HCT116 (cell line): ENCODE results near the gene IQCM. TPM values are rescaled to one million over a fixed set of nuclear protein-coding genes. Genes with fewer than 3 reads are reported as not detected.

Source experiments
- ATAC-seq: fragments of 200-7000 bp; cut with Tn5 transposase; 2 replicates; pipeline ENCODE4 v1.9.1; 2020; ENCODE audit warnings: mild to moderate bottlenecking, moderate library complexity
- BruUV-seq: library from RNA; stranded (reverse); fragments of 400-500 nt; replicated peaks from 2 replicates; lab custom pipeline; 2021; lab: Mats Ljungman, UMichigan
- CTCF ChIA-PET: fragments of 300-600 bp; sonication (Branson Sonifier 250); formaldehyde crosslinking; loops from one replicate; lab custom pipeline; 2021; ENCODE audit warnings: antibody characterized with exemption; lab: Charles Lee
- POLR2A ChIA-PET: fragments of 300-600, 350-600 bp; sonication (Branson Sonifier 250); formaldehyde crosslinking; loops from one replicate; lab custom pipeline; 2021; ENCODE audit warnings: antibody characterized with exemption; lab: Charles Lee
- RAD21 ChIA-PET, 2 experiments: fragments of 300-600 bp; sonication (Branson Sonifier 250); formaldehyde crosslinking; loops; one replicate each; lab custom pipeline; 2023; ENCODE audit warnings: low total read pairs in 2 of 2; ENCODE audit not compliant: uncharacterized antibody in 2 of 2, unreplicated experiment in 2 of 2, low non-redundant PET in 1 of 2; lab: Charles Lee
- DNase-seq: peaks from one replicate; pipeline ENCODE4 v3.0.0-alpha.2; 2010; ENCODE audit warnings: low read depth, low spot score
- H2AFZ ChIP-seq: fragments of 200-600 bp; shearing (Covaris generic), sonication (generic); 2 replicates; pipeline ENCODE4 v1.6.1; 2017; ENCODE audit warnings: low read depth, mixed run types, mixed read lengths, antibody characterized with exemption, low read length; ENCODE audit not compliant: poor library complexity, severe bottlenecking
- H3K27ac ChIP-seq: 2 replicates; pipeline ENCODE4 v1.5.1; 2012; ENCODE audit warnings: low read depth, low read length
- H3K27me3 ChIP-seq: fragments of 200-600 bp; sonication (generic); 2 replicates; pipeline ENCODE4 v1.6.1; 2016; ENCODE audit warnings: mixed run types, low read length, mixed read lengths; ENCODE audit not compliant: insufficient read depth
- H3K36me3 ChIP-seq, 2 experiments: fragments of 200-500 bp in 1 of 2; fragments of 200-600 bp in 1 of 2; sonication (Bioruptor generic) in 1 of 2; sonication (generic) in 1 of 2; 2 replicates each; pipeline versions ENCODE4 v1.5.1 to v1.6.1; 2014 to 2016; ENCODE audit warnings: low read length in 2 of 2, inconsistent platforms in 1 of 2, mixed read lengths in 1 of 2, mixed run types in 1 of 2; ENCODE audit not compliant: insufficient read depth in 2 of 2, control insufficient read depth in 1 of 2
- H3K4me1 ChIP-seq, 2 experiments: fragments of 200-600 bp in 1 of 2; sonication (generic) in 1 of 2; 2 replicates each; pipeline versions ENCODE4 v1.5.1 to v1.6.1; 2012 to 2017; ENCODE audit warnings: low read length in 2 of 2, inconsistent platforms in 1 of 2, mild to moderate bottlenecking in 1 of 2, mixed read lengths in 1 of 2, mixed run types in 1 of 2, moderate library complexity in 1 of 2; ENCODE audit not compliant: insufficient read depth in 2 of 2, control insufficient read depth in 1 of 2
- H3K4me2 ChIP-seq: fragments of 200-600 bp; sonication (generic); 2 replicates; pipeline ENCODE4 v1.6.1; 2017; ENCODE audit warnings: mixed run types, low read length, mixed read lengths
- H3K4me3 ChIP-seq, 2 experiments: fragments of 200-600 bp in 1 of 2; sonication (generic) in 1 of 2; replicated peaks in 1 of 2; 2 replicates each; pipeline ENCODE4 v1.5.1; 2011 to 2016; ENCODE audit warnings: low read length in 2 of 2, control low read depth in 1 of 2, low read depth in 1 of 2, mild to moderate bottlenecking in 1 of 2, mixed read lengths in 1 of 2, mixed run types in 1 of 2
- H3K79me2 ChIP-seq: fragments of 200-600 bp; sonication (generic); 2 replicates; pipeline ENCODE4 v1.6.1; 2017; ENCODE audit warnings: mild to moderate bottlenecking, mixed run types, low read length, moderate library complexity, mixed read lengths; ENCODE audit not compliant: insufficient read depth
- H3K9ac ChIP-seq: fragments of 200-600 bp; sonication (generic); 2 replicates; pipeline ENCODE4 v1.6.1; 2016; ENCODE audit warnings: low read length, mixed read lengths
- H3K9me2 ChIP-seq: fragments of 200-600 bp; sonication (generic), shearing (Covaris generic); 2 replicates; pipeline ENCODE4 v1.6.1; 2017; ENCODE audit warnings: mixed run types, mild to moderate bottlenecking, moderate library complexity; ENCODE audit not compliant: insufficient read depth
- H3K9me3 ChIP-seq, 2 experiments: fragments of 200-500 bp in 1 of 2; fragments of 200-600 bp in 1 of 2; sonication (Bioruptor generic) in 1 of 2; sonication (generic) in 1 of 2; 2 replicates each; pipeline ENCODE4 v1.6.1; 2014 to 2017; ENCODE audit warnings: low read length in 2 of 2, mixed read lengths in 2 of 2, inconsistent platforms in 1 of 2, low read depth in 1 of 2, mild to moderate bottlenecking in 1 of 2, mixed run types in 1 of 2, moderate library complexity in 1 of 2; ENCODE audit not compliant: control insufficient read depth in 1 of 2, insufficient read depth in 1 of 2
- H4K20me1 ChIP-seq: fragments of 200-600 bp; sonication (generic), shearing (Covaris generic); 2 replicates; pipeline ENCODE4 v1.6.1; 2017; ENCODE audit warnings: mixed run types, mild to moderate bottlenecking, moderate library complexity; ENCODE audit not compliant: insufficient read depth
- ATF3 ChIP-seq: IDR thresholded peaks from 2 replicates; pipeline ENCODE4 v1.6.1; 2012
- CBX3 ChIP-seq: IDR thresholded peaks from 2 replicates; pipeline ENCODE4 v1.6.1; 2012; ENCODE audit warnings: low read depth
- CEBPB ChIP-seq: IDR thresholded peaks from 2 replicates; pipeline ENCODE4 v1.6.1; 2012; ENCODE audit warnings: low read depth
- CTCF ChIP-seq, 3 experiments: fragments of 200-600 bp in 1 of 3; sonication (generic) in 1 of 3; IDR thresholded peaks in 2 of 3; conservative IDR thresholded peaks in 1 of 3; 2 replicates each; pipeline ENCODE4 v1.5.1; 2012 to 2017; ENCODE audit warnings: low read depth in 2 of 3, low read length in 2 of 3, antibody characterized with exemption in 1 of 3, borderline replicate concordance in 1 of 3, control low read depth in 1 of 3, mild to moderate bottlenecking in 1 of 3, mixed read lengths in 1 of 3, mixed run types in 1 of 3, moderate library complexity in 1 of 3; ENCODE audit not compliant: insufficient read depth in 1 of 3
- EGR1 ChIP-seq: IDR thresholded peaks from 2 replicates; pipeline ENCODE4 v1.6.1; 2012; ENCODE audit warnings: low read depth
- EZH2phosphoT487 ChIP-seq: fragments of 200-600 bp; IDR thresholded peaks from 2 replicates; pipeline ENCODE4 v1.6.1; 2018; ENCODE audit warnings: antibody characterized with exemption, borderline replicate concordance
- JUND ChIP-seq: IDR thresholded peaks from 2 replicates; pipeline ENCODE4 v1.6.1; 2012
- MAX ChIP-seq: IDR thresholded peaks from 2 replicates; pipeline ENCODE4 v1.6.1; 2012
- POLR2A ChIP-seq: IDR thresholded peaks from 2 replicates; pipeline ENCODE4 v1.7.0; 2011; ENCODE audit warnings: borderline replicate concordance; ENCODE audit not compliant: insufficient read depth, insufficient read length; ENCODE audit errors: extremely low read depth
- POLR2AphosphoS5 ChIP-seq: IDR thresholded peaks from 2 replicates; pipeline ENCODE4 v1.6.1; 2011; ENCODE audit warnings: mild to moderate bottlenecking, low read depth, low read length, moderate library complexity
- SIN3A ChIP-seq: IDR thresholded peaks from 2 replicates; pipeline ENCODE4 v1.6.1; 2012; ENCODE audit warnings: low read depth
- SP1 ChIP-seq: IDR thresholded peaks from 2 replicates; pipeline ENCODE4 v1.6.1; 2012; ENCODE audit warnings: low read depth
- SRF ChIP-seq: IDR thresholded peaks from 2 replicates; pipeline ENCODE4 v1.6.1; 2012; ENCODE audit warnings: low read depth
- TCF7L2 ChIP-seq: IDR thresholded peaks from 2 replicates; pipeline ENCODE4 v1.7.0; 2011; ENCODE audit warnings: borderline replicate concordance, inconsistent platforms; ENCODE audit not compliant: insufficient read depth, insufficient read length; ENCODE audit errors: extremely low read depth
- YY1 ChIP-seq: IDR thresholded peaks from 2 replicates; pipeline ENCODE4 v1.6.1; 2011; ENCODE audit warnings: low read length, low read depth, moderate library complexity, mild to moderate bottlenecking; ENCODE audit not compliant: insufficient replicate concordance; ENCODE audit errors: extremely low read depth
- ZFX ChIP-seq: fragments of 450-650 bp; IDR thresholded peaks from 2 replicates; pipeline ENCODE4 v1.6.1; 2017
- ZNF274 ChIP-seq: fragments of 200-500 bp; sonication (Bioruptor generic); IDR thresholded peaks from 2 replicates; pipeline ENCODE4 v1.6.1; 2014; ENCODE audit warnings: mild to moderate bottlenecking, low read depth, low read length, inconsistent platforms
- intact Hi-C: fragments of 100-400 bp; cut with micrococcal nuclease; formaldehyde crosslinking; loops from 2 replicates; pipeline ENCODE4 v1.10.0; 2022
- total RNA-seq: library from RNA; stranded (reverse); gene quantifications from one replicate; pipeline ENCODE4 v1.2.1, GENCODE V29; 2021; ENCODE audit not compliant: unreplicated experiment
- TF ChIP-seq, protein P1 (sequence below): IDR thresholded peaks from 2 replicates; pipeline ENCODE4 v1.6.1; 2011; ENCODE audit warnings: mild to moderate bottlenecking, low read length, moderate library complexity; ENCODE audit not compliant: insufficient replicate concordance; ENCODE audit errors: extremely low read depth

Gene IQCM
- total RNA-seq, 1 experiment from 2014 or later: 0.20 TPM

GRCh38 chr4:149605601-149606378 is 209.9 kb downstream of the IQCM start:
- intact Hi-C loops: no loop called here
- no peaks in the 10 kb centered on the region for H3K9me3 ChIP-seq
- BruUV-seq: no TSS peak
- no peaks in the 10 kb centered on the region for H3K9me2 ChIP-seq
- RAD21 ChIA-PET: no interaction called here
- POLR2A ChIA-PET: no interaction called here
- CTCF ChIA-PET: no interaction called here
- no peaks in the 10 kb centered on the region for H4K20me1 ChIP-seq
- no peaks in the 10 kb centered on the region for H3K79me2 ChIP-seq
- H3K36me3 ChIP-seq: no peaks in the 10 kb centered on the region
- ATAC-seq: no peak
- no peak for DNase-seq
- no peaks in the 10 kb centered on the region for H3K4me1 ChIP-seq
- H3K27me3 ChIP-seq: no peaks in the 10 kb centered on the region
- no peak overlapping the region for H2AFZ ChIP-seq
- TF ChIP-seq SP1 (no peak), SIN3A (no peak), POLR2A (no peak), CTCF (IDR thresholded peaks at IDR 0.05 in 2 of 3, conservative IDR thresholded peaks at IDR 0.05 in 1 of 3; ENCODE audit: borderline replicate concordance in 1 of 3, insufficient read depth in 1 of 3, low read depth in 2 of 3, low read length in 2 of 3) (no peak), TCF7L2 (no peak), ZFX (no peak), MAX (no peak), SRF (no peak), ZNF274 (no peak), POLR2AphosphoS5 (no peak), YY1 (no peak), CBX3 (no peak), CEBPB (no peak), EZH2phosphoT487 (no peak), EGR1 (no peak), JUND (no peak), ATF3 (no peak)
- TF ChIP-seq, protein P1, sequence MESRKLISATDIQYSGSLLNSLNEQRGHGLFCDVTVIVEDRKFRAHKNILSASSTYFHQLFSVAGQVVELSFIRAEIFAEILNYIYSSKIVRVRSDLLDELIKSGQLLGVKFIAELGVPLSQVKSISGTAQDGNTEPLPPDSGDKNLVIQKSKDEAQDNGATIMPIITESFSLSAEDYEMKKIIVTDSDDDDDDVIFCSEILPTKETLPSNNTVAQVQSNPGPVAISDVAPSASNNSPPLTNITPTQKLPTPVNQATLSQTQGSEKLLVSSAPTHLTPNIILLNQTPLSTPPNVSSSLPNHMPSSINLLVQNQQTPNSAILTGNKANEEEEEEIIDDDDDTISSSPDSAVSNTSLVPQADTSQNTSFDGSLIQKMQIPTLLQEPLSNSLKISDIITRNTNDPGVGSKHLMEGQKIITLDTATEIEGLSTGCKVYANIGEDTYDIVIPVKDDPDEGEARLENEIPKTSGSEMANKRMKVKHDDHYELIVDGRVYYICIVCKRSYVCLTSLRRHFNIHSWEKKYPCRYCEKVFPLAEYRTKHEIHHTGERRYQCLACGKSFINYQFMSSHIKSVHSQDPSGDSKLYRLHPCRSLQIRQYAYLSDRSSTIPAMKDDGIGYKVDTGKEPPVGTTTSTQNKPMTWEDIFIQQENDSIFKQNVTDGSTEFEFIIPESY: no peak
- H3K4me3 ChIP-seq: no peak overlapping the region
- H3K4me2 ChIP-seq: no peak overlapping the region
- no peak overlapping the region for H3K27ac ChIP-seq
- H3K9ac ChIP-seq: no peak overlapping the region
